ENCODE data around the gene CCR3. TPM values are rescaled to one million over a fixed set of nuclear protein-coding genes. Genes with fewer than 3 reads are reported as not detected.

The CCR3 gene
- total RNA-seq, 2 donors from 2014 or later: not detected

DNA sequence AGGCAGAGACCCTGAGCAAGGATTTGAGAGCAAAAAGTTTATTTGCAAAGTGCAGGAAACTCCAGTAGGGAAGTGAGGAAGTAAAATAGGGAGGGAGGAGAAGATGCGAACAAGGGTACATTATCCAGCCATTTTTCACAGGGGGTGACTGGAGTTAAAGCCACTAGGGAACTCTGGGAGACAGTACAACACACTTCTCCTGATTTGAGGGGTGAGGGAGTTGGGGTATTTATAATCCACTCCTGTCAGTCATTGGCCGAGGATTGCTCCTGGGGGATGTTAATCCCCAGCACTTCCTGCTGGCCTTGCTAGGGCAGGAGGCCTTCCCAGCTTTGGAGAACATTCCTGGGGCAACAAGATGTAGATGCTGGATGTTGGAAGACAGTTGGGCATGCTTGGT is 28.2 kb downstream of the CCR3 start:
- H3K36me3 ChIP-seq (ENCODE audit: control insufficient read depth, insufficient read depth, low read length): no peaks in the 10 kb centered on the region
- TF ChIP-seq, protein P1, sequence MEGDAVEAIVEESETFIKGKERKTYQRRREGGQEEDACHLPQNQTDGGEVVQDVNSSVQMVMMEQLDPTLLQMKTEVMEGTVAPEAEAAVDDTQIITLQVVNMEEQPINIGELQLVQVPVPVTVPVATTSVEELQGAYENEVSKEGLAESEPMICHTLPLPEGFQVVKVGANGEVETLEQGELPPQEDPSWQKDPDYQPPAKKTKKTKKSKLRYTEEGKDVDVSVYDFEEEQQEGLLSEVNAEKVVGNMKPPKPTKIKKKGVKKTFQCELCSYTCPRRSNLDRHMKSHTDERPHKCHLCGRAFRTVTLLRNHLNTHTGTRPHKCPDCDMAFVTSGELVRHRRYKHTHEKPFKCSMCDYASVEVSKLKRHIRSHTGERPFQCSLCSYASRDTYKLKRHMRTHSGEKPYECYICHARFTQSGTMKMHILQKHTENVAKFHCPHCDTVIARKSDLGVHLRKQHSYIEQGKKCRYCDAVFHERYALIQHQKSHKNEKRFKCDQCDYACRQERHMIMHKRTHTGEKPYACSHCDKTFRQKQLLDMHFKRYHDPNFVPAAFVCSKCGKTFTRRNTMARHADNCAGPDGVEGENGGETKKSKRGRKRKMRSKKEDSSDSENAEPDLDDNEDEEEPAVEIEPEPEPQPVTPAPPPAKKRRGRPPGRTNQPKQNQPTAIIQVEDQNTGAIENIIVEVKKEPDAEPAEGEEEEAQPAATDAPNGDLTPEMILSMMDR (conservative IDR thresholded peaks at IDR 0.05): no peak
- Mint-ChIP-seq H3K4me1 (no peaks in the 10 kb centered on the region), H3K27me3 (ENCODE audit: insufficient read depth) (peaks cover 11% of the 10 kb centered on the region), H3K9me3 (peaks cover 7% of the 10 kb centered on the region), H3K36me3 (ENCODE audit: low read depth) (no peaks in the 10 kb centered on the region), H3K4me3 (no peak overlapping the region), H3K27ac (no peak overlapping the region)
- DNase-seq: no peak
- no peak overlapping the region for H3K9ac ChIP-seq (ENCODE audit: extremely low read depth, low read length, poor library complexity, severe bottlenecking)
- no peak overlapping the region for H3K27ac ChIP-seq (ENCODE audit: low read depth, low read length)
- no peak overlapping the region for H3K4me3 ChIP-seq (ENCODE audit: low read length)
- no peaks in the 10 kb centered on the region for H3K9me3 ChIP-seq (ENCODE audit: control insufficient read depth, low read length)
- no peaks in the 10 kb centered on the region for H3K27me3 ChIP-seq (ENCODE audit: control insufficient read depth, insufficient read depth, low read length, poor library complexity, severe bottlenecking)
- whole genome bisulfite sequencing, 2 experiments (ENCODE audit: insufficient coverage in 1 of 2, insufficient read length in 1 of 2): 84 to 100% methylated on average over 2 of the region's 2 CpGs
- H3K4me1 ChIP-seq (ENCODE audit: control insufficient read depth, insufficient read depth, low read length): no peaks in the 10 kb centered on the region

DNA sequence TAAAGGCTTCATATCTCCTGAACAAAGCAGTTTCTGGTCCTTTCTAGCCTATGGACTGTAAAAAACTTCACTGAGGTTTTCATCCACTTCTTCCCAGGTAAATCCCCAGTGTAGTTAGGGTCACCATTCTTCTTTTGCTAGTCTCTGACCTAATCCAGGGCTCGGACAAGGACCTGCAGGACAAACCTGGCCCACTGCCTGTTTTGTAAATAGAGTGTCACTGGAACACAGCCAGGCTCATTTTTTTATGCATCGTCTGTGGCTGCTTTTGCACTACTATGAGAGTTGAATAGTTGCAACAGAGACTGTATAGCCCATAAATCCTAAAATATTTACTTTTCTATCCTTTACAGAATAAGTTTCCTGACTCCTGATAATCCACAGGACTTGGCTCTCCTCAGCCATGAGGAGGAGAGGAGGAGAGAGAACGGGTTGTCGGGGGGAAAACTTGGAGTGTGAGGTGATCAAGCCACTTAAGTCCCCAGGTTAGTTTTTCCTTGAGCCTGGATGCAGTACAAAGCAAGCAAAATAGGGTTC is 29.0 kb downstream of the CCR3 start:
- no peaks in the 10 kb centered on the region for H3K27me3 ChIP-seq (ENCODE audit: control insufficient read depth, insufficient read depth, low read length, poor library complexity, severe bottlenecking)
- H3K4me3 ChIP-seq (ENCODE audit: low read length): no peak overlapping the region
- no peaks in the 10 kb centered on the region for H3K36me3 ChIP-seq (ENCODE audit: control insufficient read depth, insufficient read depth, low read length)
- Mint-ChIP-seq H3K4me1 (no peaks in the 10 kb centered on the region), H3K27ac (no peak overlapping the region), H3K4me3 (no peak overlapping the region), H3K27me3 (ENCODE audit: insufficient read depth) (peaks cover 11% of the 10 kb centered on the region), H3K36me3 (ENCODE audit: low read depth) (no peaks in the 10 kb centered on the region), H3K9me3 (peaks cover 7% of the 10 kb centered on the region)
- H3K9me3 ChIP-seq (ENCODE audit: control insufficient read depth, low read length): no peaks in the 10 kb centered on the region
- no peaks in the 10 kb centered on the region for H3K4me1 ChIP-seq (ENCODE audit: control insufficient read depth, insufficient read depth, low read length)
- H3K27ac ChIP-seq (ENCODE audit: low read depth, low read length): no peak overlapping the region
- no peak overlapping the region for H3K9ac ChIP-seq (ENCODE audit: extremely low read depth, low read length, poor library complexity, severe bottlenecking)
- TF ChIP-seq, protein P1 (conservative IDR thresholded peaks at IDR 0.05): no peak
- WGBS, 2 experiments (ENCODE audit: insufficient coverage in 1 of 2, insufficient read length in 1 of 2): 87 to 100% methylated on average over 1 to 4 of the region's 4 CpGs
- DNase-seq: no peak

DNA sequence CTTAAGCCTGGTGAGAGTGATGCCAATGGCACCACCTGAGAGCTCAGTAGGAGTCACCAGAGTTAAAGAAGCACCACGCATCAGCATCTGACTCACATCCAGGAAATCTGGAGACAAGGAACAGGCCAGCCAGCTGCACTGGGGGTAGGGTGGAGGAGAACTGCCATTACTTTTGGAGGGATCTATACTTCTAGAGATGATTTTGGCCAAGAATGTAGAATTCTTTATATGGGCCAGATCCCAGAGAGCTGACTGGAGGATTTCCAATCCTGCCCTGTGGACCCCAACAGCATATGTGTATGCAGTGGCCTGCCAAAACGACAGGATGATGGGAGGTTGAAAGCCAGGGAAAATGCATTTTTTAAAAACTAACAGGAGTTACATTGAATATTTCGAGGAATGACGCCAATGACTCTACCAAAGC is 29.8 kb downstream of the CCR3 start:
- H3K9me3 Mint-ChIP-seq: peaks cover 7% of the 10 kb centered on the region
- DNase-seq: no peak
- H3K9me3 ChIP-seq (ENCODE audit: control insufficient read depth, low read length): no peaks in the 10 kb centered on the region

More for the DNA sequence above, 29.8 kb downstream of the CCR3 start:
- H3K27me3 Mint-ChIP-seq (ENCODE audit: insufficient read depth): peaks cover 11% of the 10 kb centered on the region
- Histone ChIP-seq H3K4me1 (ENCODE audit: control insufficient read depth, insufficient read depth, low read length) (no peaks in the 10 kb centered on the region), H3K27me3 (ENCODE audit: control insufficient read depth, insufficient read depth, low read length, poor library complexity, severe bottlenecking) (no peaks in the 10 kb centered on the region), H3K27ac (ENCODE audit: low read depth, low read length) (no peak overlapping the region), H3K4me3 (ENCODE audit: low read length) (no peak overlapping the region), H3K36me3 (ENCODE audit: control insufficient read depth, insufficient read depth, low read length) (no peaks in the 10 kb centered on the region), H3K9ac (ENCODE audit: extremely low read depth, low read length, poor library complexity, severe bottlenecking) (no peak overlapping the region)
- H3K36me3 Mint-ChIP-seq (ENCODE audit: low read depth): no peaks in the 10 kb centered on the region
- TF ChIP-seq, protein P1 (conservative IDR thresholded peaks at IDR 0.05): no peak
- no peak overlapping the region for H3K4me3 Mint-ChIP-seq
- no peak overlapping the region for H3K27ac Mint-ChIP-seq
- no peaks in the 10 kb centered on the region for H3K4me1 Mint-ChIP-seq
- WGBS, 2 experiments (ENCODE audit: insufficient coverage in 1 of 2, insufficient read length in 1 of 2): 82 to 92% methylated on average over 4 of the region's 4 CpGs

Measured in endodermal cell (in vitro differentiated cells).